ENCODE measurements around the gene PTPRH.

PTPRH gene

GRCh38 chr19:55224038-55224665 lies 14.9 kb upstream of the PTPRH start:
- DNase-seq (ENCODE audit: low spot score): no peak
- ChIA-PET CTCF (no interaction called here), POLR2A (ENCODE audit: low non-redundant PET) (no interaction called here)
- no peak for TF ChIP-seq CTCF (conservative IDR thresholded peaks at IDR 0.05; ENCODE audit: low read depth)
- peak overlapping the region; percentile 29 for H3K27ac ChIP-seq

GRCh38 chr19:55223291-55224037 lies 14.2 kb upstream of the PTPRH start:
- H3K27ac ChIP-seq: peak overlapping the region; percentile 29
- CTCF ChIA-PET: no interaction called here
- POLR2A ChIA-PET (ENCODE audit: low non-redundant PET): no interaction called here
- DNase-seq (ENCODE audit: low spot score): no peak
- TF ChIP-seq CTCF (conservative IDR thresholded peaks at IDR 0.05; ENCODE audit: low read depth): no peak

- ChIA-PET CTCF (no interaction called here), POLR2A (ENCODE audit: low non-redundant PET) (no interaction called here)
- no peak overlapping the region for H3K27ac ChIP-seq
- TF ChIP-seq CTCF (conservative IDR thresholded peaks at IDR 0.05; ENCODE audit: low read depth): no peak
- no peak for DNase-seq (ENCODE audit: low spot score)
Measured at GRCh38 chr19:55220525-55220924, 11.2 kb upstream of the PTPRH start.

GRCh38 chr19:55216461-55217198 lies 7.3 kb upstream of the PTPRH start:
- peak overlapping the region; percentile 97 for H3K27ac ChIP-seq
- no peak for TF ChIP-seq CTCF (conservative IDR thresholded peaks at IDR 0.05; ENCODE audit: low read depth)
- DNase-seq (ENCODE audit: low spot score): peak; percentile 98
- ChIA-PET POLR2A (ENCODE audit: low non-redundant PET) (interaction anchor here (0.6 to 1.1 kb wide), 2 partner anchors 43 to 59 kb away, joined by 3 to 5 read pairs; partner anchors contain the start of genes PPP6R1 and TNNI3), CTCF (no interaction called here)

- CTCF ChIA-PET: interaction anchor here (0.6 kb wide), 1 partner anchor 14 kb away, joined by 4 read pairs; no protein-coding TSS in a partner anchor
- DNase-seq (ENCODE audit: low spot score): no peak
- no peak for TF ChIP-seq CTCF (conservative IDR thresholded peaks at IDR 0.05; ENCODE audit: low read depth)
- POLR2A ChIA-PET (ENCODE audit: low non-redundant PET): no interaction called here
- H3K27ac ChIP-seq: no peak overlapping the region
Measured at GRCh38 chr19:55213547-55213946, 4.2 kb upstream of the PTPRH start.

- DNase-seq (ENCODE audit: low spot score): peak; percentile 44
- TF ChIP-seq CTCF (conservative IDR thresholded peaks at IDR 0.05; ENCODE audit: low read depth): no peak
- H3K27ac ChIP-seq: no peak overlapping the region
- CTCF ChIA-PET: interaction anchor here (0.7 kb wide), 1 partner anchor 66 kb away, joined by 3 read pairs; no protein-coding TSS in a partner anchor
- POLR2A ChIA-PET (ENCODE audit: low non-redundant PET): no interaction called here
Measured at GRCh38 chr19:55212447-55212846, 3.1 kb upstream of the PTPRH start.

Measured in RWPE1 (cell line).